SU-DHL-6 (cell line): Measurements from ENCODE around the gene GCN1.

ENCODE experiments used
- CTCF ChIP-seq: fragments of 200-600 bp; sonication (generic); IDR thresholded peaks from one replicate; pipeline ENCODE4 v1.5.1; 2017; ENCODE audit warnings: antibody characterized with exemption, mild to moderate bottlenecking, low read length, moderate library complexity; ENCODE audit not compliant: insufficient read depth, poor library complexity, severe bottlenecking
- EZH2phosphoT487 ChIP-seq: fragments of 200-600 bp; sonication (generic), shearing (Covaris generic); conservative IDR thresholded peaks from 2 replicates; pipeline ENCODE4 v1.6.1; 2018; ENCODE audit warnings: mild to moderate bottlenecking, antibody characterized with exemption, low read length, moderate library complexity, mixed read lengths

GRCh38 chr12:120215357-120215735 lies 20.8 kb upstream of the GCN1 start:
- TF ChIP-seq CTCF (no peak), EZH2phosphoT487 (no peak)
